ENCODE results near the gene PPM1H.

- TF ChIP-seq EZH2 (IDR thresholded peaks at IDR 0.05) (no peak), POLR2AphosphoS5 (IDR thresholded peaks at IDR 0.05; ENCODE audit: borderline replicate concordance, low read depth, low read length) (no peak), FOXP2 (optimal IDR thresholded peaks at IDR 0.05; ENCODE audit: control extremely low read depth, extremely low read length, insufficient read depth) (no peak)
Observed at GRCh38 chr12:62854024-62854423, 80.9 kb downstream of the PPM1H start.

Data from SK-N-MC (cell line).